Mesenchymal stem cell (in vitro differentiated cells and primary cell): ENCODE data around the gene CP.
"Not testable (repeated sequence)": the region's sequence is repeated elsewhere in the genome, so short reads cannot be mapped to it uniquely, and the experiment has no call there.

Experiments used
- DNase-seq: peaks from one replicate; pipeline ENCODE4 v3.0.0-alpha.2; 2013
- H2AFZ ChIP-seq: one replicate; pipeline ENCODE4 v1.6.1; 2013; ENCODE audit warnings: low read depth, mild to moderate bottlenecking, control low read depth, inconsistent platforms, low read length, moderate library complexity
- H2AK5ac ChIP-seq: 2 replicates; pipeline ENCODE4 v1.6.1; 2013; ENCODE audit warnings: low read length, moderate library complexity, mild to moderate bottlenecking, inconsistent platforms; ENCODE audit not compliant: severe bottlenecking
- H2BK120ac ChIP-seq: one replicate; pipeline ENCODE4 v1.6.1; 2013; ENCODE audit warnings: low read depth, mild to moderate bottlenecking, inconsistent platforms, low read length, moderate library complexity
- H2BK12ac ChIP-seq, 2 experiments: one replicate each; pipeline ENCODE4 v1.6.1; 2013; ENCODE audit warnings: inconsistent platforms in 2 of 2, low read length in 2 of 2, mild to moderate bottlenecking in 2 of 2, moderate library complexity in 2 of 2, control low read depth in 1 of 2
- H2BK15ac ChIP-seq: one replicate; pipeline ENCODE4 v1.6.1; 2013; ENCODE audit warnings: mild to moderate bottlenecking, low read depth, inconsistent platforms; ENCODE audit not compliant: poor library complexity, severe bottlenecking
- H2BK5ac ChIP-seq: 2 replicates; pipeline ENCODE4 v1.6.1; 2013; ENCODE audit warnings: low read depth, mild to moderate bottlenecking, low read length, control low read depth, inconsistent platforms; ENCODE audit not compliant: poor library complexity, severe bottlenecking
- H3K14ac ChIP-seq, 2 experiments: one replicate each; pipeline ENCODE4 v1.6.1; 2013; ENCODE audit warnings: inconsistent platforms in 2 of 2, low read length in 2 of 2, control low read depth in 1 of 2, mild to moderate bottlenecking in 1 of 2, moderate library complexity in 1 of 2
- H3K18ac ChIP-seq, 2 experiments: one replicate each; pipeline ENCODE4 v1.6.1; 2013; ENCODE audit warnings: inconsistent platforms in 2 of 2, low read length in 2 of 2, control low read depth in 1 of 2, low read depth in 1 of 2, mild to moderate bottlenecking in 1 of 2
- H3K23ac ChIP-seq, 2 experiments: one replicate each; pipeline ENCODE4 v1.6.1; 2013; ENCODE audit warnings: inconsistent platforms in 2 of 2, low read length in 2 of 2, mild to moderate bottlenecking in 2 of 2, moderate library complexity in 2 of 2, control low read depth in 1 of 2
- H3K27ac ChIP-seq: 2 replicates; pipeline ENCODE4 v1.5.1; 2013; ENCODE audit warnings: mild to moderate bottlenecking, moderate library complexity, low read length, control low read depth, inconsistent platforms; ENCODE audit not compliant: poor library complexity, severe bottlenecking
- H3K27me3 ChIP-seq, 2 experiments: 2 replicates each; pipeline versions ENCODE4 v1.6.1 to v1.7.0; 2013; ENCODE audit warnings: low read length in 2 of 2, mild to moderate bottlenecking in 2 of 2, moderate library complexity in 2 of 2, control low read depth in 1 of 2, inconsistent platforms in 1 of 2; ENCODE audit not compliant: control insufficient read depth in 1 of 2, insufficient read depth in 1 of 2
- H3K36me3 ChIP-seq, 2 experiments: 2 replicates each; pipeline versions ENCODE4 v1.6.1 to v1.7.0; 2013; ENCODE audit warnings: low read length in 2 of 2, control low read depth in 1 of 2, inconsistent platforms in 1 of 2, low read depth in 1 of 2, mild to moderate bottlenecking in 1 of 2; ENCODE audit not compliant: insufficient read depth in 2 of 2, control insufficient read depth in 1 of 2
- H3K4ac ChIP-seq, 2 experiments: one replicate each; pipeline ENCODE4 v1.6.1; 2013; ENCODE audit warnings: inconsistent platforms in 2 of 2, low read length in 2 of 2, mild to moderate bottlenecking in 2 of 2, moderate library complexity in 2 of 2, control low read depth in 1 of 2, low read depth in 1 of 2
- H3K4me1 ChIP-seq: 2 replicates; pipeline ENCODE4 v1.6.1; 2013; ENCODE audit warnings: low read depth, low read length, control low read depth; ENCODE audit not compliant: control insufficient read depth, insufficient read depth
- H3K4me2 ChIP-seq: 2 replicates; pipeline ENCODE4 v1.6.1; 2013; ENCODE audit warnings: low read length, mild to moderate bottlenecking, inconsistent platforms; ENCODE audit not compliant: poor library complexity, severe bottlenecking
- H3K4me3 ChIP-seq, 2 experiments: 2 replicates each; pipeline versions ENCODE4 v1.5.1 to v1.7.0; 2013; ENCODE audit warnings: low read length in 2 of 2, mild to moderate bottlenecking in 2 of 2, control low read depth in 1 of 2, low read depth in 1 of 2; ENCODE audit not compliant: insufficient read depth in 1 of 2
- H3K79me1 ChIP-seq: replicated peaks from 2 replicates; pipeline ENCODE4 v1.6.1; 2013; ENCODE audit warnings: mild to moderate bottlenecking, control low read depth, low read length, inconsistent platforms; ENCODE audit not compliant: poor library complexity, severe bottlenecking
- H3K9ac ChIP-seq: 2 replicates; pipeline ENCODE4 v1.7.0; 2013; ENCODE audit warnings: mild to moderate bottlenecking, low read length, moderate library complexity
- H3K9me3 ChIP-seq: 2 replicates; pipeline ENCODE4 v1.7.0; 2013; ENCODE audit warnings: mild to moderate bottlenecking, low read length; ENCODE audit not compliant: control insufficient read depth
- H4K8ac ChIP-seq: one replicate; pipeline ENCODE4 v1.6.1; 2013; ENCODE audit warnings: inconsistent platforms, mild to moderate bottlenecking, low read length, moderate library complexity
- H4K91ac ChIP-seq: one replicate; pipeline ENCODE4 v1.6.1; 2013; ENCODE audit warnings: mild to moderate bottlenecking, low read length, inconsistent platforms
- WGBS: methylation state at CpG from one replicate; pipeline ENCODE4 v1.1.7; 2013; ENCODE audit warnings: mixed read lengths; 5-methylcytosine and 5-hydroxymethylcytosine counted together

Gene CP

GRCh38 chr3:149245738-149246451, 24.3 kb upstream of the CP start:
- Histone ChIP-seq H3K23ac (no peak overlapping the region), H2BK120ac (no peak overlapping the region), H2AFZ (no peak overlapping the region), H2BK15ac (no peak overlapping the region), H3K18ac (peak overlapping the region in 1 of 2 experiments; percentile 58), H3K9me3 (no peaks in the 10 kb centered on the region), H3K4me2 (no peak overlapping the region), H2AK5ac (no peak overlapping the region), H3K4me1 (peaks cover 1% of the 10 kb centered on the region), H3K27me3 (no peaks in the 10 kb centered on the region), H4K8ac (no peak overlapping the region), H3K4me3 (peak overlapping the region in 1 of 2 experiments; percentile 54), H2BK12ac (peak overlapping the region in 1 of 2 experiments; percentile 63), H3K79me1 (no peaks in the 10 kb centered on the region), H4K91ac (peak overlapping the region; percentile 64), H3K14ac (no peak overlapping the region), H2BK5ac (no peak overlapping the region), H3K4ac (no peak overlapping the region), H3K9ac (peak overlapping the region; percentile 71), H3K36me3 (no peaks in the 10 kb centered on the region), H3K27ac (no peak overlapping the region)
- WGBS: 81% methylated on average over 3 of the region's 3 CpGs
- DNase-seq: peak; percentile 83

GRCh38 chr3:149243540-149243939, 21.9 kb upstream of the CP start:
- H3K27ac ChIP-seq: no peak overlapping the region
- no peak overlapping the region for H3K23ac ChIP-seq
- H2AK5ac ChIP-seq: no peak overlapping the region
- no peak overlapping the region for H3K9ac ChIP-seq
- no peaks in the 10 kb centered on the region for H3K36me3 ChIP-seq
- H2BK5ac ChIP-seq: no peak overlapping the region
- no peak overlapping the region for H3K4me2 ChIP-seq
- no peak overlapping the region for H2BK120ac ChIP-seq
- H4K8ac ChIP-seq: no peak overlapping the region
- no peaks in the 10 kb centered on the region for H3K27me3 ChIP-seq
- no peak for DNase-seq
- no peaks in the 10 kb centered on the region for H3K79me1 ChIP-seq
- peak overlapping the region in 1 of 2 experiments; percentile 66 for H3K14ac ChIP-seq
- peaks cover 1% of the 10 kb centered on the region for H3K4me1 ChIP-seq
- H2BK12ac ChIP-seq: no peak overlapping the region
- H2BK15ac ChIP-seq: no peak overlapping the region
- no peak overlapping the region for H3K18ac ChIP-seq
- no peak overlapping the region for H3K4me3 ChIP-seq
- H4K91ac ChIP-seq: no peak overlapping the region
- H3K4ac ChIP-seq: no peak overlapping the region
- no peaks in the 10 kb centered on the region for H3K9me3 ChIP-seq
- H2AFZ ChIP-seq: no peak overlapping the region

GRCh38 chr3:149239357-149239936, 17.8 kb upstream of the CP start:
- Histone ChIP-seq H3K79me1 (no peaks in the 10 kb centered on the region), H3K4me3 (no peak overlapping the region), H2AFZ (no peak overlapping the region), H2BK5ac (no peak overlapping the region), H3K4ac (no peak overlapping the region), H3K18ac (no peak overlapping the region), H3K4me2 (no peak overlapping the region), H2AK5ac (no peak overlapping the region), H3K36me3 (no peaks in the 10 kb centered on the region), H3K9ac (no peak overlapping the region), H3K4me1 (peaks cover 8% of the 10 kb centered on the region), H2BK15ac (no peak overlapping the region), H3K23ac (no peak overlapping the region), H3K27ac (no peak overlapping the region), H4K91ac (no peak overlapping the region), H2BK12ac (no peak overlapping the region), H3K14ac (no peak overlapping the region), H4K8ac (no peak overlapping the region), H3K27me3 (no peaks in the 10 kb centered on the region), H2BK120ac (no peak overlapping the region), H3K9me3 (no peaks in the 10 kb centered on the region)
- DNase-seq: no peak
- no CpG with 5 or more reads among the region's 1 CpG for WGBS

- not testable (repeated sequence) for H2BK15ac ChIP-seq
Measured at GRCh38 chr3:149238268-149238667, 16.6 kb upstream of the CP start.

More at GRCh38 chr3:149238268-149238667, 16.6 kb upstream of the CP start:
- H4K91ac ChIP-seq, H3K4me1 ChIP-seq, H3K27me3 ChIP-seq, H3K4me3 ChIP-seq, H3K27ac ChIP-seq, H2AFZ ChIP-seq, H3K9me3 ChIP-seq, H2BK5ac ChIP-seq, H3K4ac ChIP-seq, H2AK5ac ChIP-seq, H3K23ac ChIP-seq, H2BK12ac ChIP-seq, H3K9ac ChIP-seq, DNase-seq, H3K14ac ChIP-seq, H3K79me1 ChIP-seq, H3K4me2 ChIP-seq, H3K36me3 ChIP-seq, H4K8ac ChIP-seq, H2BK120ac ChIP-seq, H3K18ac ChIP-seq: not testable (repeated sequence)
- WGBS: 100% methylated on average over 1 of the region's 2 CpGs
